H9 (cell line): ENCODE results near the gene KCND1. TPM values are rescaled to one million over a fixed set of nuclear protein-coding genes. Genes with fewer than 3 reads are reported as not detected.

ENCODE experiments used
- DNase-seq: peaks from one replicate; pipeline ENCODE4 v3.0.0-alpha.2; 2017
- H2AFZ ChIP-seq: one replicate; pipeline ENCODE4 v1.6.1; 2013; ENCODE audit warnings: mild to moderate bottlenecking, low read length, control low read depth, moderate library complexity
- H2AK5ac ChIP-seq: 2 replicates; pipeline ENCODE4 v1.6.1; 2013; ENCODE audit warnings: low read length, control low read depth, mixed read lengths; ENCODE audit not compliant: insufficient read length
- H2BK120ac ChIP-seq: one replicate; pipeline ENCODE4 v1.6.1; 2013; ENCODE audit warnings: low read depth, mild to moderate bottlenecking, low read length, control low read depth, inconsistent platforms; ENCODE audit not compliant: poor library complexity, severe bottlenecking
- H2BK12ac ChIP-seq: 2 replicates; pipeline ENCODE4 v1.6.1; 2013; ENCODE audit warnings: low read length, control low read depth, mixed read lengths, low read depth; ENCODE audit not compliant: insufficient read length
- H2BK15ac ChIP-seq: 2 replicates; pipeline ENCODE4 v1.6.1; 2013; ENCODE audit warnings: low read depth, low read length, control low read depth
- H2BK20ac ChIP-seq: one replicate; pipeline ENCODE4 v1.6.1; 2013; ENCODE audit warnings: low read depth, mild to moderate bottlenecking, low read length, control low read depth, inconsistent platforms; ENCODE audit not compliant: poor library complexity, severe bottlenecking
- H2BK5ac ChIP-seq: 2 replicates; pipeline ENCODE4 v1.6.1; 2013; ENCODE audit warnings: low read length, control low read depth, mixed read lengths; ENCODE audit not compliant: insufficient read length
- H3K14ac ChIP-seq: 2 replicates; pipeline ENCODE4 v1.6.1; 2013; ENCODE audit warnings: low read length, control low read depth; ENCODE audit not compliant: insufficient read depth
- H3K18ac ChIP-seq: 2 replicates; pipeline ENCODE4 v1.6.1; 2013; ENCODE audit warnings: low read depth, mild to moderate bottlenecking, mixed read lengths, low read length, control low read depth; ENCODE audit not compliant: insufficient read length
- H3K23ac ChIP-seq: 2 replicates; pipeline ENCODE4 v1.6.1; 2013; ENCODE audit warnings: low read length, control low read depth, mixed read lengths, low read depth; ENCODE audit not compliant: insufficient read length
- H3K23me2 ChIP-seq: 2 replicates; pipeline ENCODE4 v1.6.1; 2013; ENCODE audit warnings: low read depth, mild to moderate bottlenecking, mixed read lengths, low read length, control low read depth; ENCODE audit not compliant: insufficient read length, poor library complexity, severe bottlenecking
- H3K27ac ChIP-seq: 2 replicates; pipeline ENCODE4 v1.5.1; 2013; ENCODE audit warnings: low read length, control low read depth, mixed read lengths, low read depth; ENCODE audit not compliant: insufficient read length
- H3K27me3 ChIP-seq: 2 replicates; pipeline ENCODE4 v1.6.1; 2013; ENCODE audit warnings: low read length, control low read depth, inconsistent platforms; ENCODE audit not compliant: insufficient read depth
- H3K4ac ChIP-seq: 2 replicates; pipeline ENCODE4 v1.6.1; 2013; ENCODE audit warnings: low read depth, mild to moderate bottlenecking, control low read depth, inconsistent platforms, low read length, moderate library complexity
- H3K4me1 ChIP-seq: 2 replicates; pipeline ENCODE4 v1.6.1; 2013; ENCODE audit warnings: low read length, control low read depth, inconsistent platforms; ENCODE audit not compliant: insufficient read depth
- H3K4me2 ChIP-seq: 2 replicates; pipeline ENCODE4 v1.6.1; 2013; ENCODE audit warnings: low read length, control low read depth, mixed read lengths; ENCODE audit not compliant: insufficient read length, insufficient read depth
- H3K56ac ChIP-seq: 2 replicates; pipeline ENCODE4 v1.6.1; 2013; ENCODE audit warnings: low read depth, mild to moderate bottlenecking, mixed read lengths, low read length, control low read depth; ENCODE audit not compliant: insufficient read length
- H3K79me1 ChIP-seq: 2 replicates; pipeline ENCODE4 v1.6.1; 2013; ENCODE audit warnings: low read depth, mild to moderate bottlenecking, moderate library complexity, low read length, control low read depth, inconsistent platforms; ENCODE audit not compliant: insufficient read depth, poor library complexity, severe bottlenecking
- H3K79me2 ChIP-seq: 2 replicates; pipeline ENCODE4 v1.6.1; 2013; ENCODE audit warnings: low read length, control low read depth, inconsistent platforms; ENCODE audit not compliant: insufficient read depth
- H3K9ac ChIP-seq: 2 replicates; pipeline ENCODE4 v1.6.1; 2013; ENCODE audit warnings: low read length, control low read depth, mixed read lengths; ENCODE audit not compliant: insufficient read length; ENCODE audit errors: extremely low read depth
- H3K9me3 ChIP-seq: one replicate; pipeline ENCODE4 v1.6.1; 2013; ENCODE audit warnings: low read depth, low read length, inconsistent platforms; ENCODE audit not compliant: control insufficient read depth
- H3T11ph ChIP-seq: one replicate; pipeline ENCODE4 v1.6.1; 2013; ENCODE audit warnings: mild to moderate bottlenecking, low read length, control low read depth, inconsistent platforms
- H4K20me1 ChIP-seq: one replicate; pipeline ENCODE4 v1.6.1; 2013; ENCODE audit not compliant: control insufficient read depth, insufficient read length, insufficient read depth
- H4K5ac ChIP-seq: 2 replicates; pipeline ENCODE4 v1.6.1; 2013; ENCODE audit warnings: low read depth, mild to moderate bottlenecking, mixed read lengths, low read length, control low read depth; ENCODE audit not compliant: insufficient read length
- H4K8ac ChIP-seq: replicated peaks from 2 replicates; pipeline ENCODE4 v1.6.1; 2013; ENCODE audit warnings: low read length, control low read depth, mixed read lengths, low read depth; ENCODE audit not compliant: insufficient read length
- H4K91ac ChIP-seq: 2 replicates; pipeline ENCODE4 v1.6.1; 2013; ENCODE audit warnings: low read depth, mild to moderate bottlenecking, moderate library complexity, mixed read lengths, low read length, control low read depth; ENCODE audit not compliant: insufficient read length
- H3K27ac Mint-ChIP-seq, 3 experiments: 2 replicates in 2 of 3; 3 replicates in 1 of 3; pipeline ENCODE4 v1.8.0; 2020 to 2021; ENCODE audit warnings: mixed read lengths in 3 of 3, mild to moderate bottlenecking in 1 of 3, moderate library complexity in 1 of 3
- H3K27me3 Mint-ChIP-seq: 2 replicates; pipeline ENCODE4 v1.8.0; 2021; ENCODE audit warnings: low read depth, mild to moderate bottlenecking, moderate library complexity, mixed read lengths
- H3K36me3 Mint-ChIP-seq, 3 experiments: 2 replicates in 2 of 3; 3 replicates in 1 of 3; pipeline ENCODE4 v1.8.0; 2020 to 2021; ENCODE audit warnings: low read depth in 3 of 3, mixed read lengths in 3 of 3; ENCODE audit not compliant: insufficient read depth in 1 of 3
- H3K4me1 Mint-ChIP-seq, 2 experiments: 2 replicates each; pipeline ENCODE4 v1.8.0; 2020; ENCODE audit warnings: mixed read lengths in 2 of 2
- H3K4me3 Mint-ChIP-seq, 2 experiments: 2 replicates in 1 of 2; 3 replicates in 1 of 2; pipeline ENCODE4 v1.8.0; 2020 to 2021; ENCODE audit warnings: mild to moderate bottlenecking in 2 of 2, mixed read lengths in 2 of 2, moderate library complexity in 1 of 2
- H3K9me3 Mint-ChIP-seq, 2 experiments: 2 replicates in 1 of 2; 3 replicates in 1 of 2; pipeline ENCODE4 v1.8.0; 2020; ENCODE audit warnings: mild to moderate bottlenecking in 2 of 2, mixed read lengths in 2 of 2, moderate library complexity in 1 of 2
- CTCF ChIP-seq: fragments of 200-600 bp; sonication (generic); conservative IDR thresholded peaks from 3 replicates; pipeline ENCODE4 v1.8.0; 2021; ENCODE audit warnings: antibody characterized with exemption, mild to moderate bottlenecking
- WGBS: extraction: QIAGEN DNeasy Blood & Tissue Kit; methylation state at CpG from one replicate; pipeline ENCODE4 v1.1.7; 2013; ENCODE audit warnings: missing lambda C conversion rate, low lambda C conversion rate, mixed read lengths; ENCODE audit not compliant: insufficient read length; ENCODE audit errors: extremely low coverage; 5-methylcytosine and 5-hydroxymethylcytosine counted together
- total RNA-seq: library from RNA; stranded (reverse); gene quantifications from 2 replicates; pipeline ENCODE4 v1.2.1, GENCODE V29; 2021

The KCND1 gene
- total RNA-seq, 1 experiment from 2014 or later, result 5.7 TPM

- Mint-ChIP-seq H3K4me1 (no peaks in the 10 kb centered on the region), H3K4me3 (no peak overlapping the region), H3K27me3 (peaks cover 2% of the 10 kb centered on the region), H3K9me3 (peaks cover 45 to 48% of the 10 kb centered on the region in 2 experiments), H3K27ac (no peak overlapping the region), H3K36me3 (peaks cover 0 to 3% (median under 1%) of the 10 kb centered on the region in 3 experiments; a peak in 4 of 7 replicates)
- no peaks in the 10 kb centered on the region for H4K20me1 ChIP-seq
- no peak overlapping the region for H2AFZ ChIP-seq
- no peaks in the 10 kb centered on the region for H3K79me1 ChIP-seq
- no peak overlapping the region for H3K4me2 ChIP-seq
- H2BK12ac ChIP-seq, result no peak overlapping the region
- H4K8ac ChIP-seq, result no peak overlapping the region
- H3K4ac ChIP-seq, result no peak overlapping the region
- H3K27ac ChIP-seq, result no peak overlapping the region
- no peak overlapping the region for H4K5ac ChIP-seq
- no peak overlapping the region for H2AK5ac ChIP-seq
- H3T11ph ChIP-seq, result no peak overlapping the region
- DNase-seq, result no peak
- no peak overlapping the region for H3K23ac ChIP-seq
- no peak overlapping the region for H2BK20ac ChIP-seq
- H3K27me3 ChIP-seq, result no peaks in the 10 kb centered on the region
- no peak overlapping the region for H2BK15ac ChIP-seq
- H3K56ac ChIP-seq, result no peak overlapping the region
- no peak overlapping the region for H4K91ac ChIP-seq
- H3K23me2 ChIP-seq, result no peaks in the 10 kb centered on the region
- no CpG with 5 or more reads among the region's 2 CpGs for WGBS
- H3K79me2 ChIP-seq, result no peaks in the 10 kb centered on the region
- no peak overlapping the region for H3K14ac ChIP-seq
- TF ChIP-seq CTCF, result no peak
- no peaks in the 10 kb centered on the region for H3K4me1 ChIP-seq
- H2BK5ac ChIP-seq, result no peak overlapping the region
- no peak overlapping the region for H3K18ac ChIP-seq
- no peak overlapping the region for H3K9ac ChIP-seq
- no peak overlapping the region for H2BK120ac ChIP-seq
- H3K9me3 ChIP-seq, result no peaks in the 10 kb centered on the region
Observed at GRCh38 chrX:49019050-49019449, 47.4 kb upstream of the KCND1 start.
